HepG2 (cell line): Measurements from ENCODE around the gene CHAF1A. TPM values are rescaled to one million over a fixed set of nuclear protein-coding genes. Genes with fewer than 3 reads are reported as not detected.

ENCODE experiments used
- AHR ChIP-seq: IDR thresholded peaks from 2 replicates; pipeline ENCODE4 v1.6.1; 2018; ENCODE audit warnings: missing genetic modification reagents, missing compliant biosample characterization
- CHCHD3 ChIP-seq: sonication (generic); formaldehyde crosslinking; IDR thresholded peaks from 2 replicates; pipeline ENCODE4 v1.8.0; 2022; ENCODE audit warnings: mild to moderate bottlenecking, missing genetic modification reagents, moderate library complexity
- CREB3 ChIP-seq: sonication (generic); formaldehyde crosslinking; IDR thresholded peaks from 2 replicates; pipeline ENCODE4 v1.5.0; 2020; ENCODE audit warnings: missing genetic modification reagents
- E2F5 ChIP-seq: sonication (generic); formaldehyde crosslinking; conservative IDR thresholded peaks from 2 replicates; pipeline ENCODE4 v1.4.0; 2020; ENCODE audit warnings: missing genetic modification reagents
- EP300 ChIP-seq, 3 experiments: sonication (generic) in 1 of 3; formaldehyde crosslinking in 1 of 3; IDR thresholded peaks; 2 replicates each; pipeline versions ENCODE4 v1.5.1 to v1.6.1; 2011 to 2020; ENCODE audit warnings: low read depth in 2 of 3, low read length in 2 of 3, borderline replicate concordance in 1 of 3, improper control_type of control experiment in 1 of 3, mild to moderate bottlenecking in 1 of 3, missing genetic modification reagents in 1 of 3, moderate library complexity in 1 of 3
- FOXA1 ChIP-seq, 2 experiments: fragments of 450-650 bp in 1 of 2; sonication (generic) in 1 of 2; formaldehyde crosslinking in 1 of 2; IDR thresholded peaks; 2 replicates each; pipeline versions ENCODE4 v1.4.0 to v1.6.1; 2016 to 2020; ENCODE audit warnings: missing genetic modification reagents in 1 of 2
- FOXA3 ChIP-seq: IDR thresholded peaks from 2 replicates; pipeline ENCODE4 v1.6.1; 2016; ENCODE audit warnings: missing genetic modification reagents, missing compliant biosample characterization
- FOXP1 ChIP-seq, 2 experiments: fragments of 450-650 bp in 1 of 2; IDR thresholded peaks; 2 replicates each; pipeline ENCODE4 v1.6.1; 2017 to 2018; ENCODE audit warnings: antibody characterized with exemption in 1 of 2
- HDAC1 ChIP-seq: sonication (generic); formaldehyde crosslinking; IDR thresholded peaks from 2 replicates; pipeline ENCODE4 v1.5.1; 2020; ENCODE audit warnings: mild to moderate bottlenecking, missing genetic modification reagents
- MIXL1 ChIP-seq: IDR thresholded peaks from 2 replicates; pipeline ENCODE4 v1.6.1; 2016
- NCOR1 ChIP-seq: fragments of 200-600 bp; sonication (generic); IDR thresholded peaks from 2 replicates; pipeline ENCODE4 v1.7.0; 2017; ENCODE audit warnings: antibody characterized with exemption, low read length, borderline replicate concordance
- NFIB ChIP-seq: sonication (generic); formaldehyde crosslinking; IDR thresholded peaks from 2 replicates; pipeline ENCODE4 v1.9.0; 2021; ENCODE audit warnings: missing genetic modification reagents, mild to moderate bottlenecking, borderline replicate concordance
- NR2F2 ChIP-seq: IDR thresholded peaks from 2 replicates; pipeline ENCODE4 v1.6.1; 2012; ENCODE audit warnings: low read depth, inconsistent platforms, borderline replicate concordance
- NR2F6 ChIP-seq, 2 experiments: IDR thresholded peaks; 2 replicates each; pipeline ENCODE4 v1.6.1; 2016; ENCODE audit warnings: antibody characterized with exemption in 1 of 2, mild to moderate bottlenecking in 1 of 2
- PAX8 ChIP-seq: sonication (generic); formaldehyde crosslinking; IDR thresholded peaks from 2 replicates; pipeline ENCODE4 v1.8.0; 2022; ENCODE audit warnings: mild to moderate bottlenecking, missing genetic modification reagents, borderline replicate concordance
- SALL2 ChIP-seq: sonication (generic); formaldehyde crosslinking; IDR thresholded peaks from 2 replicates; pipeline ENCODE4 v1.8.1; 2023; ENCODE audit warnings: mild to moderate bottlenecking, missing genetic modification reagents, inconsistent platforms
- SMAD1 ChIP-seq: sonication (generic); formaldehyde crosslinking; IDR thresholded peaks from 2 replicates; pipeline ENCODE4 v1.4.0; 2020; ENCODE audit warnings: missing genetic modification reagents, low read depth, mild to moderate bottlenecking, borderline replicate concordance
- STAG1 ChIP-seq: sonication (generic); formaldehyde crosslinking; IDR thresholded peaks from 2 replicates; pipeline ENCODE4 v1.4.0; 2020; ENCODE audit warnings: missing genetic modification reagents
- ZBTB3 ChIP-seq: sonication (generic); formaldehyde crosslinking; IDR thresholded peaks from 2 replicates; pipeline ENCODE4 v1.4.0; 2020; ENCODE audit warnings: low read depth, mild to moderate bottlenecking, moderate library complexity, missing genetic modification reagents, borderline replicate concordance
- ZNF512 ChIP-seq: sonication (generic); formaldehyde crosslinking; IDR thresholded peaks from 2 replicates; pipeline ENCODE4 v1.4.0; 2020; ENCODE audit warnings: mild to moderate bottlenecking, missing genetic modification reagents
- ZNF580 ChIP-seq: IDR thresholded peaks from 2 replicates; pipeline ENCODE4 v1.6.1; 2016; ENCODE audit warnings: low read depth, borderline replicate concordance
- ZNF660 ChIP-seq: sonication (generic); formaldehyde crosslinking; IDR thresholded peaks from 2 replicates; pipeline ENCODE4 v1.5.1; 2020; ENCODE audit warnings: mild to moderate bottlenecking, low read depth, missing genetic modification reagents, borderline replicate concordance
- ZNF674 ChIP-seq: sonication (generic); formaldehyde crosslinking; IDR thresholded peaks from 2 replicates; pipeline ENCODE4 v1.5.0; 2020; ENCODE audit warnings: low read depth, mild to moderate bottlenecking, missing genetic modification reagents
- ZNF768 ChIP-seq: sonication (generic); formaldehyde crosslinking; IDR thresholded peaks from 2 replicates; pipeline ENCODE4 v1.4.0; 2020; ENCODE audit warnings: missing genetic modification reagents
- ZSCAN21 ChIP-seq: sonication (generic); formaldehyde crosslinking; IDR thresholded peaks from 2 replicates; pipeline ENCODE4 v1.8.0; 2022; ENCODE audit warnings: mild to moderate bottlenecking, missing genetic modification reagents, moderate library complexity, borderline replicate concordance
- ZSCAN25 ChIP-seq: sonication (generic); formaldehyde crosslinking; IDR thresholded peaks from 2 replicates; pipeline ENCODE4 v1.8.0; 2022; ENCODE audit warnings: mild to moderate bottlenecking, missing genetic modification reagents
- polyA plus RNA-seq, 8 experiments: library from polyadenylated mRNA; depleted of rRNA in 3 of 8; stranded (reverse) in 7 of 8; unstranded in 1 of 8; fragments of >200 nt; fragmentation: Illumina TruSeq in 4 of 8; extraction: Trizol in 4 of 8; gene quantifications; 2 replicates each; pipeline versions ENCODE4 v1.2.1 to v1.2.3, GENCODE V29; 2011 to 2016; ENCODE audit warnings: low read depth in 4 of 8, missing spikeins in 1 of 8, mixed read lengths in 1 of 8; ENCODE audit not compliant: insufficient read depth in 1 of 8
- total RNA-seq, 5 experiments: library from RNA; depleted of rRNA; stranded (reverse); fragments of >200 nt; fragmentation: Illumina TruSeq; extraction: Trizol; gene quantifications; 2 replicates each; pipeline ENCODE4 v1.2.3, GENCODE V29; 2016; ENCODE audit warnings: low read depth in 1 of 5

Gene CHAF1A
- total and polyA plus RNA-seq, 2 of the 13 experiments (the other 11 are each of a cell fraction or from before 2014, with no cell fraction given) = 11.0 to 34.8 TPM

GRCh38 chr19:4374498-4375163 is 27.8 kb upstream of the CHAF1A start (continued):
- TF ChIP-seq ZBTB3 (CRISPR knock-in tag) (no peak), EP300 (IDR thresholded peaks at IDR 0.05; ENCODE audit: low read depth in 2 of 2, low read length in 2 of 2) (peak; percentile 69 to 82; a peak in 3 of 4 replicates), EP300 (CRISPR knock-in tag; IDR thresholded peaks at IDR 0.05; ENCODE audit: borderline replicate concordance) (peak; percentile 91), ZNF768 (CRISPR knock-in tag) (0 out of 2 replicates have a peak, but pooled peaks have one; percentile 30), FOXA1 (IDR thresholded peaks at IDR 0.05) (no peak), FOXA1 (CRISPR knock-in tag; IDR thresholded peaks at IDR 0.05) (peak; percentile 8; the same call in 1 of the 2 replicates), ZNF512 (CRISPR knock-in tag) (no peak), MIXL1 (CRISPR knock-in tag) (no peak), ZNF674 (CRISPR knock-in tag) (no peak), ZNF580 (CRISPR knock-in tag) (peak; percentile 79; the same call in 1 of the 2 replicates), CREB3 (CRISPR knock-in tag) (peak; percentile 66; the same call in 1 of the 2 replicates), ZSCAN21 (CRISPR knock-in tag) (peak; percentile 97), HDAC1 (CRISPR knock-in tag) (peak; percentile 91), SMAD1 (CRISPR knock-in tag) (peak; percentile 32; the same call in 1 of the 2 replicates), CHCHD3 (CRISPR knock-in tag) (no peak), E2F5 (CRISPR knock-in tag) (no peak), NCOR1 (no peak), FOXP1 (IDR thresholded peaks at IDR 0.05) (no peak), FOXP1 (CRISPR knock-in tag; IDR thresholded peaks at IDR 0.05) (0 out of 2 replicates have a peak, but pooled peaks have one; percentile 22), PAX8 (CRISPR knock-in tag) (no peak), NR2F2 (no peak), ZNF660 (CRISPR knock-in tag) (no peak), NR2F6 (IDR thresholded peaks at IDR 0.05) (peak; percentile 32; the same call in 1 of the 2 replicates), NR2F6 (CRISPR knock-in tag; IDR thresholded peaks at IDR 0.05) (peak; percentile 83), AHR (CRISPR knock-in tag) (peak; percentile 59; the same call in 1 of the 2 replicates), STAG1 (CRISPR knock-in tag) (peak; percentile 28), FOXA3 (CRISPR knock-in tag) (peak; percentile 80; the same call in 1 of the 2 replicates), NFIB (CRISPR knock-in tag) (no peak), ZSCAN25 (CRISPR knock-in tag) (peak; percentile 98), SALL2 (no peak)
